ENCODE measurements around the gene ZBTB4. TPM values are rescaled to one million over a fixed set of nuclear protein-coding genes. Genes with fewer than 3 reads are reported as not detected.

The ZBTB4 gene
- total and polyA plus RNA-seq, 9 of the 15 experiments (the other 6 are each of a cell fraction or from before 2014, with no cell fraction given): 0.92 to 6.9 (median 3.3) TPM

DNA sequence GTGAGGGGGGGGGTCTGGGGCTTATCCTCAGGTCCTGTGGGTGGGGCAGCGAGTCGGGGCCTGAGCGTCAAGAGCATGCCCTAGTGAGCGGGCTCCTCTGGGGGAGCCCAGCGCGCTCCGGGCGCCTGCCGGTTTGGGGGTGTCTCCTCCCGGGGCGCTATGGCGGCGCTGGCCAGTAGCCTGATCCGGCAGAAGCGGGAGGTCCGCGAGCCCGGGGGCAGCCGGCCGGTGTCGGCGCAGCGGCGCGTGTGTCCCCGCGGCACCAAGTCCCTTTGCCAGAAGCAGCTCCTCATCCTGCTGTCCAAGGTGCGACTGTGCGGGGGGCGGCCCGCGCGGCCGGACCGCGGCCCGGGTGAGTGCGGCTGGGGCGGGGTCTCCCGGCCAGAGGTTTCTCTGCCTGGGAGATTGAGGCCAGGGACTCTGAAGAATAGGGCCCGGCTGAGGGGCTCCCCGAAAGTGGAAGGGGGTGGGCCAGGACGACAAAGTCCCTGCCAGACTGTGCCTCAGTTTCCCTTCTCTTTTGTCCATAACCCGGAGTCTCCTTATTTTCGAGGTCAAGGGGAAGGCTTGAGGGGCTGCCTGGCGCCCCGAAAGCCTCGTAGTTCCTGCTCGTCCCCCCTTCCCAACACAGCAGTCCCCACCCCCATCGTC, 39.8 kb downstream of the ZBTB4 start, which contains the start of gene FGF11 (continued):
- peak; percentile 88 for TF ChIP-seq ZBTB33 (CRISPR knock-in tag; IDR thresholded peaks at IDR 0.05)
- TF ChIP-seq ELK3 (CRISPR knock-in tag; IDR thresholded peaks at IDR 0.05): no peak
- peak; percentile 32; the same call in 1 of the 2 replicates for TF ChIP-seq CHD2 (IDR thresholded peaks at IDR 0.05; ENCODE audit: low read depth, low read length)
- TF ChIP-seq SREBF1 (IDR thresholded peaks at IDR 0.05; ENCODE audit: borderline replicate concordance, low read depth, low read length): no peak
- TF ChIP-seq ZNF668 (CRISPR knock-in tag; IDR thresholded peaks at IDR 0.05): no peak
- no peak for TF ChIP-seq THRAP3 (IDR thresholded peaks at IDR 0.05; ENCODE audit: borderline replicate concordance)
- TF ChIP-seq ZNF79 (CRISPR knock-in tag; IDR thresholded peaks at IDR 0.05; ENCODE audit: low read depth): no peak
- no peak for TF ChIP-seq THAP7 (CRISPR knock-in tag; IDR thresholded peaks at IDR 0.05)
